Mucosa of gallbladder (tissue), 1 donor: ENCODE results near the gene CNOT6L. TPM values are rescaled to one million over a fixed set of nuclear protein-coding genes. Genes with fewer than 3 reads are reported as not detected.

Experiments
- DNase-seq: peaks from one replicate; pipeline ENCODE4 v3.0.0-alpha.2; 2020; ENCODE audit warnings: low spot score
- total RNA-seq: library from RNA; stranded (reverse); gene quantifications from one replicate; pipeline ENCODE4 v1.2.1, GENCODE V29; 2021
- donor health status: DM: no; HTN: no; CAD: no.

Gene CNOT6L
- total RNA-seq, 1 donor from 2014 or later, result 43.2 TPM

DNA sequence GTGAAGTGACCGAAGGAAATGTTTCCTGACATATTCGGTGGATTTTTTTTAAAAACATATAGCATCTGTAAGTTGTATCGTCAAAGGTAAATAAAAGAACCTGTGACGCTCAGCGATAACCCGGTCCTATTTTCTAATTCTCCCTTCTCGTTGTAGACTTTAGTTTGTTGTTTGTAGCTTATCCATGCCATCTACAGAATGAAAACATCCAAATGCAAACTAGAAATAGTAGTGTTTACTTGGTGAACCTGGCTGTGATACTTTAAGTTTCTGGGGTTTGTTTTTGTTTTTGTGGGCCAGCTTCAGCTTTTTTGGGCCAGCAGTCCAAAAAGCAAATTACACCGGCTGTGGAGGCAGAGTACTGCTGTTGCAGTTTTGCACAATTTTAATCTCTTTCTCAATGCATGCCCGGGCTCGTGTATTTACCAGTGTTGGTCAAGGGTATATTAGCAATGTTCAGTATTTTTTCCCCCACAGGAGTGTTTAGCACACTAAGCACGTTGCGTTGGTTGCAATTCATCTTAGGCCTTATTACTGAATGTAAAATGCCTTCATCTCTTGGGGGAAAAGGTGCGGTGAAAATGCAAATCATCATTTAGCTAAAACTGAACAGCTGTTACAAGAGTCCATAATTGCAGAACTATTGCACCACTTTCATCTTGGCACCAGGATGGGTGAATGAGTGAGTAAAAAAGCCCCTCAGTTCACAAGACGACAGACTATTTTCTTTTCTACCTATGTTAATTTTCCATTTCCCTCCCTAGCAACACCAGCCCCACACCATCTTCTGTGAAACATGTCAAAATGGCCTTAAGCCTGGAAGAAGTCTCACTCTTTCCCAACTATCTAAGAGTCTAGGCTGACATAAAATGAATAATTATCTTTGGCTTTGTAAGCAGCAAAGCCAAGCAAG is 1.7 kb upstream of the CNOT6L start:
- no peak for DNase-seq

DNA sequence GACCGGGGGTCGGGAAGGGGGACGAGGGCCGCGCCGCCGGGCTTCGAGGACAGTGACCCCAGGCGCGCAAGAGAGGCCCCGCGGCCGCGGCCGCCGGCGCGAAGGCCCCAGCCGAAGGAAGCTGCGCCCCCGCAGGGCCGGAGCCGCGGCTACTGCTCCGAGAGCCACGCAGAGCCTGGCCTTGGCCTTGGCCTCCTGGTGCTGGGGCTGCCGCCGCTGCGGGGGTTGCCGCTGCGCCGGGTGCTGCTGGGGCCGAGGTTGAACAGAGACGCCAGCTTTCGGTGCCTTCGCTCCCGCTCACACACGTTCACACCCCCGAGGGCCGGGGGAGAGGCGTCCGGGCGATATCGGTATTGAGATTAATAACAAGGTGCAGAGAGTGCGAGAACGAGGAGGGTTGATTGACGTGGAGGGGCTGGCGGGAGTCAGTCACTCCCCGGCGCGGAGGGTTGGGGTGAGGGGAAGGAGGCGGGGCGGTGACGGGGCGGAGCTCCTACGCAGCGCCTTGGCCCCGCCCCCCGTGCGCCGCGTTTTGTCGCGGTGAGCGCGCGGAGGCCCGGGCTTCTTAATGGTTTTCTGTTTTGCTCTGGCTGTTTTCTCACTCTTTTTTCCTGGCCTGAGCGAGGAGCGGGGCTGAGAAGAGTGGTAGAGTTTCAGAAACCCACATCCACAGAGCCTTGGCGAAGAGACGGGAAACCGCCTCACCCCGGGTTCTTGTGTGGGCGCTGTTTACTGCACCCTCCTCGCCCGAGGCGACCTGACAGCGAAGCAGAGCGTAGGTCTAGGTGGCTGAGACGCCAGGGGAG is 878 bp upstream of the CNOT6L start:
- DNase-seq, result peak; percentile 93

DNA sequence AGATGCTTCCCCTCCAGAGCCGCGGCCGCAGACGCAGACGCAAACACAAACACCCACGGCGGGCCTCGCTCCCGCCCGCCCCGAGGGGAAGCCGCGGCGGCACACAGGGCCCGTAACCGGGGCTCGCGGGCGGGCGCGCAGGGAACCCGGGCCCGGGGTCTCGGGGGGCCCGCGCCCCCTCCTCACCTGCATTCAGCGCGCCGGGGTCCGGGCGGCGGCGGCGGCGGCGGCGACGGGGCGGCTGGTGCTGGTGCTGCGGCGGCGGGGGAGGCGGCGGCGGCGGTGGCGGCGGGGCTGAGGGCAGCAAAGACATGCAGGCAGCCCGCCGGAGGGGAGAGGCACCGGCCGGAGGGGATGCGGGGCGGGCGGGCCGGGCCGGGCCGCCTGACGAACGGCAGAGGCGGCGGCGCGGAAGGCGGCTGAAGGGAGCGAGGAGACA is 255 bp upstream of the CNOT6L start:
- DNase-seq, result peak; percentile 18

DNA sequence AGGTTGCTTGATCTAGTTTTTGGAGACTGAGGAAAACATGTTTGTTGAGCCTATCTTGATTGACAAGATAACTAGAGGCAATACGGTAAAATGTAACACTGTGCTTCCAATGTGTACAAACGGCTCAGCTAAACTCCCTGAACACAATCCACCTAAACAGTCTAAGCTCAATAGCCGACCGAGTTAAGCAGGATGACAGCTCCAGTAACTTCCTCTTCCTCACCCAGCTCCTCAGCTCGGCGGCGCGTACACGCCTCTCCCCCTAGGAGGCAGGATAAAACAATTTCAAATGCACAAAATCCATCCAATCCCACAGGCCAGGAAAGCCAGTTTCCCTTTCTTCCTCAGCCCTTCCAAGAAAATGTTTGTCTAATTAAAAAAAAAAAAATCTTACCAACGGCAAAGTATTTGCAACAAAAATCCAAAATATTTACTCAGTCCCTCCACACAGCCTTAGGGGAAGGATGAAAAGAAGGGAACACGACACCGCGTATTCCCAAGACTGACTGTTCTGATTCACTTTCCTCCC is 1.0 kb downstream of the CNOT6L start:
- DNase-seq, result peak; percentile 76

DNA sequence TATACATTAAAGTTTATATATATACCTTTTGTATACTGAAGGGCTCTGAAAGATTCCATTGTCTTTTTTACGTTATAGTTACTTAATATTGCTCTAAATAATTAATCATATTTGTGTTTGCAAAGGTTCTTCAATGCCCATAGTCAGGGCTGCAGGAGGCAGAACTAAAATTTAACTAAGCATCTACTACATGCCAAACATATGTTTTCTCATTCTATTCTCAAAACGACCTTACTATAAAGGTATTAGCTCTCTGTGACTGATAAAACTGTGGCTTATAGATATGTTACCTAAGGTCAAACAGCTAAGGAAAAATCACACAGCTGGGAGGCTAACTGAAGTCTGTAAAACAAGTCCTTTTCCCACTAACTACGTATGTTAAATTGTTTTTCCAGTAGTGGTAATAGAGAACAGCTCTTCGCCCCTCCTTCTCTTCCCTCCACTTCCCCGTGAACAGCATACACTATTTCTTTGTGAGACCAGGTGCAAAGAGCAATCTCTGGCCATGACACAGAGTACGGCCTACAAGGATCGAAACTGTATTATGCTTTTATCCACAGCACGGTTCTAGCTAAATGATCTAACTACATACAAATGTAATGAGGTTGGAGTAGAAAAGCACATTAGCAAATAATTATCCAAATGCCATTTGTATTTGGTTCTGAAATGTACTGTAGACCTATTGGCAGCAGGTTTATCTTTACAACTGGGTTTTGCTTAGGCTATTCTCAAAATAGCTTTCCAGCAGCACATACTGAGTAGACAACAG is 1.7 kb downstream of the CNOT6L start:
- peak; percentile 26 for DNase-seq

DNA sequence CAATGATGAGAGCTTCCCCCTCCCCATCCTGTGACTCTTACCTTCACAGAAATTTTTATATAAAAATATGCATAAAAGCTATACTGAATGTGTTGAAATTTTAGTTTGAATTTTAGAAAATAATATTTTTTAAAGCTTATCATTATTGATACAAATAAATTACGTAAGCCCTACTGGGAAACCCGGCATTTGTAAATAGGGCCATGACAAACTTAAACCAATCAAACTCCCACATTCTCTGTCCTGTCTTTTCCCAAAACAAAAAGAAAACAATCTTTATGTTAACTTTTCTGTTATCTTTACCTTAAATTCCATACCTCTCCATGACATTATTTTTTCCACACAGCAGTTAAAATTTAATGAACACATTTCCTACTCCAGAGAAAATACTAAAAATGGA is 2.6 kb downstream of the CNOT6L start:
- DNase-seq, result no peak

DNA sequence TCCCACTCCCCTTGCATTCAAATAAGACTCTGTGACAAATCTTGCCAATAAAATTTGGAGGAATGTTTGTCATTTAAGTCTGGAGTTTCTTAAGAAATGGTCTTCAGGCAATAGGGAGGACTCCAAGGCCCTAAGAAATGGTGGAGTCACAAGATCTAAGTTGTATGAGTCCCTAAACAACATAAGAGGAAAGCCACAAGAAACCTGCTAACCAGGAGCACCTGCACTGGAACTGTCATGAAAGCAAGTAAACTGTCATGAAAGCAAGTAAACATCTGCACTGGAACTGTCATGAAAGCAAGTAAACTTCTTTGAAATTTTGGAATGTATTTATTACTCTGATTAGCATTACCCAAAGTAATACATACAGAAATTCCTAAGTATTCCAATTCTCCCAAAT is 3.5 kb downstream of the CNOT6L start:
- no peak for DNase-seq

DNA sequence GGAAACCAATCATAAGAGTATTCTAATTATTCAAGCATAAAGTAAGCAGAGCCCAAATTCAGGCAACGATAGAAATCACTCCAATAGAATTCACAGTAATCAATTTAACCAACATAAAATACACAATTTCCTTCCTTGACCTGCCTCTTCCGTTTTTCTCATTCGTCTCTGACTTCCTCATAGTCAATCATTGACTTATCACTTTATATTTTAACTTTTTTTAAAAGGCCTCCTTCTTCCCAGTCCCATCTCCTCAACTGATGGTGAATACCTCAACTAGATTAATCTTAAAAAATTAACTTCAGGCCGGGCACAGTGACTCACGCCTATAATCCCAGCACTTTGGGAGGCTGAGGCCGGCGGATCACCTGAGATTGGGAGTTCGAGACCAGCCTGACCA is 13.3 kb downstream of the CNOT6L start:
- no peak for DNase-seq

DNA sequence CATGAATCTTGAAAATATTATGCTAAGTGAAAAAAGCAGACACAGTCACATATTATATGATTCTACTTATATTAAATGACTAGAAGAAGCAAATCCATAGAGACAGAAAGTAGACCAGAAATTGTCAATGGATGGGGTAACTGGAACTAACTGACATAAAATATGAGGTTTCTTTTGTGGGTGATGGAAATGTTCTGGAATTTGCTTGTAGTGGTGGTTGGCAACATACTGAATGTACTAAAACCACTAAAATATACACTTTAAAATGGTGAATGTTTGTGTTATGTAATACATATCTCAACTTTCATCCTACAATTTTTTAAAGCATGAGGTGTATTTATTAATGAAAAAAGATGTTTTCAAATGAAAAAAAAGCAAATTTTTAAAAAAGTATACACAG is 14.7 kb downstream of the CNOT6L start:
- no peak for DNase-seq

DNA sequence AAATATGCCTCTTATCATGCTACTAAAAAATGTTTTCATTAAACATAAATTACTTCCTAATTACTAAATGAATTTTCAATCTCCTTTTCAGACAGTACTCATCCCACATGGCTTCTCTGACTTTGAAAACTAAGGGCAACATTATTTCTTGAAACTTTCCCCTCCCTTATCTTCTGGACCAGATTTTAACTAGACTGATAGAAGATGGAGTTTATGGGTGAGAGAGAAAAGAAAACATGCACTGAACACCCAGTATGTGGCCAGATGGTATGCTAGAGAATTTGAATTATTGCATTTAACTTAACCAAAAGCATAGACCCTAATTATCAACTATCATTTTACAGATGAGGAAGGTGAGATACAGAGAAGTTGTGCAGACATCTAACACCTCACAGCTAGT is 16.8 kb downstream of the CNOT6L start:
- DNase-seq, result no peak

DNA sequence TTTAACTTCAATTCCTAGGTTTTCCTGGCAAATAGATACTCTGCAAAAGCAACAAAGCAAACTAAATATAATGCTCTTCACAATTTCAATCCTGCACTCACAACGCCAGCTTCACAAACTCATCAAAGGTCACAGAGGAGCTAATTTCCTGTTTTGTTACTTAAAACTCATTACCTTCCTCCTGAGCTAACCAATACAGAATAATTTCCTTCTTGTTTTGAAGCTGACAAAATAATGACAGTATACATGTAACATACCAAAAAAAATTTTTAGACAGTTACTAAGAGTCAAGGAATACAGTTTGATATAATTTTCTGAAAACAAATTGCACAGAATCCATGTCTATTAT is 17.9 kb downstream of the CNOT6L start:
- DNase-seq, result no peak

DNA sequence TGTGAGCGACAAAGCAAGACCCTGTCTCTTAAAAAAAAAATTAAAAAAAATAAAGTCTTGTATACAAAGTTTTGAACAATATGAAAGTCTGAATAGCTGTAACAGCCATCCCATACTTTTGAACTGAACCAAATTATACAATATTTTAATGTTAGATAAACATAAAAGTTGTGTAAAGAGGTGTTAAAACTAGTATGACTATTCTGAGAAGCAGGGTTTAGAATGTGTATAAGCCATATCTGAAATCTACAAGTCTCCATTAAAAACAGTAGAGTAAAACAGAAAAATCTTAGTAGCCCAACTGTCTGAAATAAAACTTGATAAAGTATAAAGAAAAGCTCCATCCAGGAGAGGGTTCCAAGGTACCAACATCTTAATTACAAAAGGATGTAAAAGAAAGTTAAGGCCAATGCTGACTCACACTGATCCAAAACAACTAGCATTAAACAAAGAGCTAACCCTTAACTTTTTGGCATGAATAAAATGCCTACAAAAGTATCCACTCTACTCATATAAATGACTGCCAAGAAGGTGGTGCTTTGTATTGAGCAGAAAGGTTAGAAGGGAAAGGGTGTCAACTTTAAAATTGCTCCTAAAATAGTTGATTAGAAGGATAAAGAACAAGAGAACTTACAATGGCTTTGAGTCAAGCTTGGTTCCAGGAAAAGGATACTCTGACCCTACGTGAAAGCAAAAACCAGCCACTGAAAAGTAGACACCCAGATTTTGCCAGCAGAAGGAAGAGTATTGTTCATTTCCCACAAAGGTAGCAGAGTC is 18.5 kb downstream of the CNOT6L start:
- no peak for DNase-seq

DNA sequence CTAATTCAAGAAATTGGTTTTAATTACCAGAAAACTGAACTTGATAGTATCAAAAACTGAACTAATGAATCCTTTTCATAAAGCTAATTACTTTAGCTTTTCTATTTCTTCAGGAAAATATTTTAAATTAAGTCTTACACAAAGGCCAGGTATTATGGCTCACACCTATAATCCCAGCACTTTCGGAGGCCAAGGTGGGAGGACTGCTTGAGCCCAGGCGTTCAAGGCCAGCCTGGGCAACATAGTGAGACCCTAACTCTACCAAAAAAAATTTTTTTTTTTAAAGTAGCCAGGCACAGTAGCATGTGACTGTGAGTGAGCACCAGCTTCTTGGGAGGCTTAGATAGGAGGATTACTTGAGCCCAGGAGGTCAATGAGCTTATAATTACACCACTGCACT is 19.1 kb downstream of the CNOT6L start:
- no peak for DNase-seq

DNA sequence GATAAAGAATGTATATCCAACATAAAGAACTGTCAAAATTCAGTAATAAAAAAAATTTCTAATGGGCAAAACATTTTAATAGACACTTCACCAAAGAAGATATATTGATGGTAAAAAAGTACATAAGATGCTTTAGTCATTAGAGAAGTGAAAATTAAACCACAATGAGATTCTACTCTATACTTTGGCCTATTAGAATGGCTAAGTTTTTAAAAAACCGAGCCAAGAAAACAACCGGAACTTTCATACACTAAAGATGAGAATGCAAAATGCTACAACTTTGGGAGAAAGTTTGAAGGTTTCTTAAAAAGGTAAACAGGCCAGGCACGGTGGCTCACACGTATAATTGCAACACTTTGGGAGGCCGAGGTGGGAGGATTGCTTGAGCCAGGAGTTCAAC is 20.8 kb downstream of the CNOT6L start:
- DNase-seq, result no peak

DNA sequence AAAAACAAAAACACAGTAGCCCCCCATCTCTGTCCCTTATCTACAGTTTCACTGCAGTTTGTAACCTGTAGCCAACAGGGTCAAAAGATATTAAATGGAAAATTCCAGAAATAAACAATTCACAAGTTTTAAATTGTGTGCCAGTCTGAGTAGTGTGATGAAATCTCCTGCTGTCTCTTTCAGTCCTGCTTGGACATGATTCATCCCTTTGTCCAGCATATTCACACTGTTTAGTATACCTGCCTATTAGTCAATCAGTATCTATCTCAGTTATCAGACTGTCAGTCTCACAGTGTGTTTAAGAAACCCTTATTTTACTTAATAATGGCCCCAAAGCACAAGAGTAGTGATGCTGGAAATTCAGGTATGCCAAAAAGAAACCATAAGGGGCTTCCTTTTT is 21.9 kb downstream of the CNOT6L start:
- DNase-seq, result no peak

DNA sequence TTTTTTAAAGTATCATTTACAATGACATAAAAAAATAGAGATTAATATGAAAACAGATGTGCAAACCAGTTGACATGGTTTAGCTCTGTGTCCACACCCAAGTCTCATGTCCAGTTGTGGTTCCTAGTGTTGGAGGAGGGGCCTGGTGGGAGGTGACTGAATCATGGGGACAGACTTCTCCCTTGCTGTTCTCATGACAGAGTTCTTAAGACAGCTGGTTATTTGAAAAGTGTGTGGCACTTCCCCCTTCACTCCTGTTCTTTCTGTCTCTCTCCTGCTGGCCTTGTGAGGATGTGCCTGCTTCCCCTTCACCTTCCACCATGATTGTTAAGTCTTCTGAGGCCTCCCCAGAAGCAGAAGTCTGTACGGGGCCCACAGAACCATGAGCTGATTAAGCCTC is 23.8 kb downstream of the CNOT6L start:
- DNase-seq, result no peak

DNA sequence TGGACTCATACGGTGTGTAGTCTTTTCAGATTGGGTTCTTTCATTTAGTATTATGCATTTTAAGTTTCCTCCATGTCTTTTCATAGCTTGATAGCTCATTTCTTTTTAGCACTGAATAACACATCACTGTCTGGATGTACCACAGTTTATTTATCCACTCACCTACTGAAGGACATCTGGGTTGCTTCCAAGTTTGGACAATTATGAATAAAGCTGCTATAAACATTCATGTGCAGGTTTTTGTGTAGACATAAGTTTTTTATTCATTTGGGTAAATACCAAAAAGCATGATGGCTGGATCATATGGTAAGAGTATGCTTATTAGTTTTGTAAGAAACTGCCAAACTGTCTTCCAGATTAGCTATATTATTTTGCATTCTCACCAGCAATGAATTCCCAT is 29.0 kb downstream of the CNOT6L start:
- no peak for DNase-seq

DNA sequence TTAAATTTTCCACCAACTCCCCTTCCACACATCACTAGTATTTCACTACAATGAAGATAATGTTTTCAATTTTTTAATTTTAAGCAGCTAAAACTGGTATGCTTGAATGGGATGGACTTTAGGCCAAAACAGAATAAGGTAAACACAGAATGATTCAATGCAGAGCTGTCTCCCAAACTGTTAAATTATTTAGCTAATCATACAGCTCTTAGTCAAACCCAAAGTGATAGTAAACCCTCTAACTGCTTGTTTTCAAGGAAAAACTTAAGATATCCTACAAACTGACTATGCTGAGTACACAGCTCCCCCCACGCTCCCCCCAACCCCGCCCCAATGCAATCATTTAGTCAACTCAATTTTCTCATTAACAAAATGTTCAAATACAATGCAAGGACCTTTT is 30.2 kb downstream of the CNOT6L start:
- DNase-seq, result no peak

DNA sequence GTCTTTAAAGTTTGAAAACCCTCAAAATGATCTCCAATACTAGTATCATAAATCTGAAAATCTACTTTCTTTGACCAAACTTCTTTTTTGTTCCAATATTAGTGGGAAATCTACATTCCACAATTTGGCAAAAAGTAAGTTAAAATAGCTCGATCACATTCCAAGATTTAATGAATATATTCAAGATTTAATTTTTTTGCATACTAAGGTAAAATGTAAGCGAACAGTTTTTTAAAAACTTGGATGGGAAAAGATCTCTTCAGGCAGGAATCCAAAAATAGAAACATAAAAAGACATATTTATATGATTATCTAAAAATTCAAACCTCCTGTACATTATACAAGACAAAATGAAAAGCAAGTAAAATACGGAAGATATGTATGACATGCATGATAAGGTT is 31.2 kb downstream of the CNOT6L start:
- no peak for DNase-seq

DNA sequence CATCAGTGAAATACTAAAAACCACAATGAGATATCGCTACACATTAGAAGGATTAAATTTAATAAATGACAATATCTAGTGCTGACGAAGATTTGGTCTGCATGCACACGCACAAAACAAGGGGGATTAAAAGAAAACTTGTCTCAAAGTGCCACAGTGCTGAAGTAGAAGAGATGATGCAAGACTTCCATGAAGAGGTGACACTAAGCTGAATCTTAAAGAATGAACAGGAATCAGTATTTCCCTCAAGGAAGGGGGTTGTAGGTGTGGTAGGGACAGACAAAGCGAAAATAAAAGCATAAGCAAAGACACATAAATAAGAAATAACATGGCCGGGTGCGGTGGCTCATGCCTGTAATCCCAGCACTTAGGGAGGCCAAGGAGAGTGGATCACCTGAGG is 33.5 kb downstream of the CNOT6L start:
- DNase-seq, result no peak

DNA sequence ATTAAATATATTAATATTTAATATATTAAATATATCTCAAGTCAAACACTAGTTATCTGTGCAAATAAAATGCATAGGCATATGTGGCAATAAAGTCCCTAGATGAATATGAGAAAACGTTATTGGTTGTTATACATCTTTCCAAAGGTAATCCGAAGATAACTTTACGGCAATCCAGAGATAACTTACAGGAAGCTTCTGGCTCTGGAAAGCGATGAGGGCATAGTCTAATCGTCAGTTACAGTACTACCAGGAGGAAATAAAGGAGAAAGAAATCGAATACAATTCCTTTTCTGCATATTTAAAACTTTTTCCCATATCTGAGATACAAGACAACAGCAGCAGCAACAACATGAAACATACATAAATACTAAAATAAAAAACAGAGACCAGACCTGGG is 35.3 kb downstream of the CNOT6L start:
- no peak for DNase-seq
